ENCODE results near the gene MT4.

MT4 gene

DNA sequence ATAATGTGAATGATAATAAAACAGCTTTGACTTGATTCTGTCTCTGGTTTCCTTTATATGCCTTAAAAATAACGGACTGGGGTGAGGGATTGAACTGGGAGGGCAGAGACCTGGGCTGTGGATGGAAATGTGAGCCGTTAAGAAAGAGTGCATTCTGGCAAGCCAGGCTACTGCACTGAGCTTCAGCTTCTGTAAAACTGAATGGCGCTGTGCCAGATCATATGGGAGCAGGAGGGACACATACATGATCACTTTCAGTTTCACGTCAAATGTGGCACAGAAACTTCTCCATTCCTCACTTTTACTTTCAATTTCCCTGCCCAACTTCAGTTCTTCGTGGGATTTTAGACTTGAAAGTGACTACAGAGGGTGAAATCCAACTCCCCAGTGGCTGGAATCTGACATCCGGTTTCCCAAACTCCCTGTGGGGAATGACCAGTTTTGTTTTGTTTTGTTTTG is 44.6 kb downstream of the MT4 start:
- no peaks in the 10 kb centered on the region for H3K9me3 ChIP-seq (ENCODE audit: low read depth, low read length)
- H3K27ac ChIP-seq, result no peak overlapping the region
- H3K4me3 ChIP-seq, result peak overlapping the region; percentile 73
- H3K36me3 ChIP-seq (ENCODE audit: insufficient read depth, low read length), result no peaks in the 10 kb centered on the region
- TF ChIP-seq FOXP2 (optimal IDR thresholded peaks at IDR 0.05; ENCODE audit: control extremely low read depth, extremely low read length, insufficient read depth) (no peak), EZH2 (IDR thresholded peaks at IDR 0.05) (no peak), POLR2AphosphoS5 (IDR thresholded peaks at IDR 0.05; ENCODE audit: borderline replicate concordance, low read depth, low read length) (no peak)
- no peak for DNase-seq (ENCODE audit: low read depth, low spot score)
- H3K9ac ChIP-seq (ENCODE audit: insufficient read length), result no peak overlapping the region

GRCh38 chr16:56610017-56610608 is 45.2 kb downstream of the MT4 start:
- H3K4me3 ChIP-seq, result peak overlapping the region; percentile 73; the same call in 1 of the 2 replicates

GRCh38 chr16:56610609-56611111 is 45.8 kb downstream of the MT4 start:
- no peak overlapping the region for H3K27ac ChIP-seq

More at GRCh38 chr16:56610017-56610608, 45.2 kb downstream of the MT4 start:
- Histone ChIP-seq H3K9me3 (ENCODE audit: low read depth, low read length) (no peaks in the 10 kb centered on the region), H3K36me3 (ENCODE audit: insufficient read depth, low read length) (no peaks in the 10 kb centered on the region), H3K9ac (ENCODE audit: insufficient read length) (no peak overlapping the region), H3K27ac (no peak overlapping the region)
- TF ChIP-seq FOXP2 (optimal IDR thresholded peaks at IDR 0.05; ENCODE audit: control extremely low read depth, extremely low read length, insufficient read depth), result no peak
- TF ChIP-seq EZH2 (IDR thresholded peaks at IDR 0.05), result no peak
- DNase-seq (ENCODE audit: low read depth, low spot score), result no peak

DNA sequence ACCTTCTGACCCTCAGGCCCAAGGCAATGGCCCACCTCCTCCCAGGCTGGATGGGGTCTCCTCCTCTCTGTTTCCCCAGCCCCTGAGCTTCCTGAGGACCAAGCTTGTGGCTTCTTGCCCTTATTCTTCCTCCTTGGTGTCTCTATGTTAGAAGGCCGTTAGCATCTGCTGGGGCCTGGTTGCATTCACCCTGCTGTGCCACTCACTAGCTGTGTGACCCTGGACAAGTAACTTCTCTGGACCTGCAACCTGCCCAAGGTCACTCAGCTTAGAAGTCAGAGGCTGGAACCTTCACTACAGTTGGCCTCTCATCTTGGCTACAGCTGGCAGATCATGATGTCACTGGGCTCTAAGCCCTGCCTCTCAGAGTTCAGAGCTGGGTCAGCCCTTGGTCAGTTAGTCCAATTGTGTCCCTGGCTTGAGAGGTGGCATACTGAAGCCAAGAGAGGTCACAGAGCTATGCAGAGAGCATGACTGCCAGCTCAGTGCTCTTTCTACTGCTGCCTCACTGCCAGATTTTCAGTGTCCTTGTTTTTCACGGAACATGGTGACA is 46.5 kb downstream of the MT4 start:
- H3K9me3 ChIP-seq (ENCODE audit: low read depth, low read length), result no peaks in the 10 kb centered on the region
- no peaks in the 10 kb centered on the region for H3K36me3 ChIP-seq (ENCODE audit: insufficient read depth, low read length)
- no peak overlapping the region for H3K4me3 ChIP-seq
- H3K27ac ChIP-seq, result no peak overlapping the region
- no peak for TF ChIP-seq POLR2AphosphoS5 (IDR thresholded peaks at IDR 0.05; ENCODE audit: borderline replicate concordance, low read depth, low read length)
- no peak overlapping the region for H3K9ac ChIP-seq (ENCODE audit: insufficient read length)
- DNase-seq (ENCODE audit: low read depth, low spot score), result no peak

More at GRCh38 chr16:56610609-56611111, 45.8 kb downstream of the MT4 start:
- Histone ChIP-seq H3K4me3 (no peak overlapping the region), H3K9me3 (ENCODE audit: low read depth, low read length) (no peaks in the 10 kb centered on the region), H3K36me3 (ENCODE audit: insufficient read depth, low read length) (no peaks in the 10 kb centered on the region), H3K9ac (ENCODE audit: insufficient read length) (no peak overlapping the region)
- TF ChIP-seq FOXP2 (optimal IDR thresholded peaks at IDR 0.05; ENCODE audit: control extremely low read depth, extremely low read length, insufficient read depth), result no peak
- TF ChIP-seq EZH2 (IDR thresholded peaks at IDR 0.05), result no peak
- TF ChIP-seq POLR2AphosphoS5 (IDR thresholded peaks at IDR 0.05; ENCODE audit: borderline replicate concordance, low read depth, low read length), result no peak
- DNase-seq (ENCODE audit: low read depth, low spot score), result no peak

DNA sequence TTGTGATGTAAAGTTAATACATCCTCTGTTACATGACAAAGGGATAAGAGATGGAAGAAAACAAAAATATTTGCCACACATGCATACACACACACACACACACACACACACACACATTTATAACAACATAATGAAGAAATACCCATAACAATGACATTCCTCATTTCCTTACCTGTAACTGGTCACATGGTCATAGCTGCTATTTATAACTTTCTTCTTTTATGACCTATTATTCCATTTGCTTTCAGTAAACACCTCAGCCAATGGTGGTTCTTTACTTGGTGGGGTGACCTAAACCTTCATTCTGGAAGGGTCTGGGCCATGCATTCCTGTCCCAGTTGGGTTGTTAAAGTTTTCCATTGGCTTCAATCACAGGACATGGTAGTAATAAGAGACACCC is 48.8 kb downstream of the MT4 start:
- Histone ChIP-seq H3K27ac (no peak overlapping the region), H3K4me3 (no peak overlapping the region), H3K36me3 (ENCODE audit: insufficient read depth, low read length) (no peaks in the 10 kb centered on the region), H3K9me3 (ENCODE audit: low read depth, low read length) (no peaks in the 10 kb centered on the region), H3K9ac (ENCODE audit: insufficient read length) (no peak overlapping the region)
- TF ChIP-seq EZH2 (IDR thresholded peaks at IDR 0.05) (no peak), FOXP2 (optimal IDR thresholded peaks at IDR 0.05; ENCODE audit: control extremely low read depth, extremely low read length, insufficient read depth) (no peak), POLR2AphosphoS5 (IDR thresholded peaks at IDR 0.05; ENCODE audit: borderline replicate concordance, low read depth, low read length) (no peak)
- no peak for DNase-seq (ENCODE audit: low read depth, low spot score)

GRCh38 chr16:56614549-56614991 is 49.7 kb downstream of the MT4 start:
- Histone ChIP-seq H3K4me3 (no peak overlapping the region), H3K9ac (ENCODE audit: insufficient read length) (no peak overlapping the region), H3K9me3 (ENCODE audit: low read depth, low read length) (no peaks in the 10 kb centered on the region), H3K36me3 (ENCODE audit: insufficient read depth, low read length) (no peaks in the 10 kb centered on the region), H3K27ac (no peak overlapping the region)
- no peak for DNase-seq (ENCODE audit: low read depth, low spot score)
- TF ChIP-seq EZH2 (IDR thresholded peaks at IDR 0.05) (no peak), POLR2AphosphoS5 (IDR thresholded peaks at IDR 0.05; ENCODE audit: borderline replicate concordance, low read depth, low read length) (no peak), FOXP2 (optimal IDR thresholded peaks at IDR 0.05; ENCODE audit: control extremely low read depth, extremely low read length, insufficient read depth) (no peak)

DNA sequence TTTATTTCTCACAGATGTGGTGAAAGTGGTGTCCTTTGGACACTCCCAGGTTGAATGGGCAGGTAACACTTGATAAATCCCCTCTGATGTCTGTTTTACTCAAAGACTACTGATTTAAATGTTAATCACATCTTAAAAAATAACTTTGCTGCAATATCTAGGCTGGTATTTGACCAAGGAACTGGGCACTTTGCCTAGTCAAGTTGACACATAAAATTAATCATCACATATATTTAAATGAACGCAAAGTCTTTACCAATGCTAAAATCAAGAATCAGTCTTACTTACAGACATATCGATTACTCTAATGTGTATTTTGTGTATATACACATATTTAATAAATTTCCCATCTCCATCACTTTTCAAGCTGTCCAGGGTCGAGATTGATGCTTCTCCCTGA is 50.5 kb downstream of the MT4 start:
- DNase-seq (ENCODE audit: low read depth, low spot score), result no peak
- Histone ChIP-seq H3K36me3 (ENCODE audit: insufficient read depth, low read length) (no peaks in the 10 kb centered on the region), H3K27ac (no peak overlapping the region), H3K9ac (ENCODE audit: insufficient read length) (no peak overlapping the region), H3K9me3 (ENCODE audit: low read depth, low read length) (no peaks in the 10 kb centered on the region), H3K4me3 (no peak overlapping the region)
- TF ChIP-seq FOXP2 (optimal IDR thresholded peaks at IDR 0.05; ENCODE audit: control extremely low read depth, extremely low read length, insufficient read depth) (no peak), POLR2AphosphoS5 (IDR thresholded peaks at IDR 0.05; ENCODE audit: borderline replicate concordance, low read depth, low read length) (no peak), EZH2 (IDR thresholded peaks at IDR 0.05) (no peak)

GRCh38 chr16:56616608-56617211 is 51.8 kb downstream of the MT4 start:
- Histone ChIP-seq H3K9me3 (ENCODE audit: low read depth, low read length) (no peaks in the 10 kb centered on the region), H3K4me3 (no peak overlapping the region), H3K9ac (ENCODE audit: insufficient read length) (no peak overlapping the region), H3K27ac (no peak overlapping the region), H3K36me3 (ENCODE audit: insufficient read depth, low read length) (no peaks in the 10 kb centered on the region)
- no peak for TF ChIP-seq POLR2AphosphoS5 (IDR thresholded peaks at IDR 0.05; ENCODE audit: borderline replicate concordance, low read depth, low read length)
- no peak for TF ChIP-seq FOXP2 (optimal IDR thresholded peaks at IDR 0.05; ENCODE audit: control extremely low read depth, extremely low read length, insufficient read depth)
- TF ChIP-seq EZH2 (IDR thresholded peaks at IDR 0.05), result no peak
- DNase-seq (ENCODE audit: low read depth, low spot score), result no peak

Data from SK-N-MC (cell line).